Glomerular endothelial cell (primary cell): ENCODE results near the gene SVOPL. TPM values are rescaled to one million over a fixed set of nuclear protein-coding genes. Genes with fewer than 3 reads are reported as not detected.

ENCODE experiments used
- DNase-seq: peaks from one replicate; pipeline ENCODE4 v3.0.0-alpha.2; 2011; ENCODE audit warnings: low read depth, low spot score; ENCODE audit errors: extremely low read depth
- total RNA-seq: library from RNA; depleted of rRNA; stranded (reverse); fragments of >200 nt; gene quantifications from 2 replicates; pipeline ENCODE4 v1.2.3, GENCODE V29; 2015

The SVOPL gene
- total RNA-seq, 1 donor from 2014 or later, result not detected

- no peak for DNase-seq
Measured at GRCh38 chr7:138565451-138566114, 135.6 kb downstream of the SVOPL start.

- DNase-seq, result no peak
Measured at GRCh38 chr7:138565071-138565450, 136.1 kb downstream of the SVOPL start.

- no peak for DNase-seq
Measured at GRCh38 chr7:138564365-138564764, 136.8 kb downstream of the SVOPL start.

- no peak for DNase-seq
Measured at GRCh38 chr7:138563808-138564207, 137.4 kb downstream of the SVOPL start.

- DNase-seq, result no peak
Measured at GRCh38 chr7:138559448-138559847, 141.7 kb downstream of the SVOPL start.

- no peak for DNase-seq
Measured at GRCh38 chr7:138556771-138557484, 144.2 kb downstream of the SVOPL start.

GRCh38 chr7:138555684-138556083, 145.5 kb downstream of the SVOPL start:
- no peak for DNase-seq

- no peak for DNase-seq
Measured at GRCh38 chr7:138554674-138555073, 146.5 kb downstream of the SVOPL start.

GRCh38 chr7:138553805-138554204, 147.4 kb downstream of the SVOPL start:
- DNase-seq, result no peak

GRCh38 chr7:138551102-138551501, 150.1 kb downstream of the SVOPL start:
- DNase-seq, result no peak

- DNase-seq, result no peak
Measured at GRCh38 chr7:138550337-138550736, 150.8 kb downstream of the SVOPL start.

GRCh38 chr7:138549082-138549481, 152.1 kb downstream of the SVOPL start:
- DNase-seq, result no peak

GRCh38 chr7:138546829-138547228, 154.3 kb downstream of the SVOPL start:
- DNase-seq, result no peak

- peak; percentile 75 for DNase-seq
Measured at GRCh38 chr7:138546064-138546619, 155.0 kb downstream of the SVOPL start.

GRCh38 chr7:138545123-138545522, 156.0 kb downstream of the SVOPL start:
- no peak for DNase-seq

Other genes with a start within 250 kb of the SVOPL start
- 44.8 and 65.3 TPM in 2 replicates for gene TRIM24, start 241.1 kb downstream of the SVOPL start, total RNA-seq
- gene TMEM213, start 96.6 kb upstream of the SVOPL start, total RNA-seq, result not detected in 2 replicates
- gene ATP6V0A4, start 96.8 kb upstream of the SVOPL start, total RNA-seq, result not detected in 2 replicates